Activated CD8-positive, alpha-beta T cell treated with anti-CD3 and anti-CD28 coated beads for 36 hours (primary cell): ENCODE measurements around the gene SF3B1. TPM values are rescaled to one million over a fixed set of nuclear protein-coding genes. Genes with fewer than 3 reads are reported as not detected.
"Not testable (repeated sequence)": the region's sequence is repeated elsewhere in the genome, so short reads cannot be mapped to it uniquely, and the experiment has no call there.

ENCODE experiments used
- ATAC-seq: fragments of 200-7000 bp; cut with Tn5 transposase; one replicate; pipeline ENCODE4 v1.10.0; 2021; ENCODE audit warnings: mild to moderate bottlenecking, moderate library complexity
- CTCF ChIA-PET: fragments of 350-600 bp; sonication (Branson Sonifier 250); formaldehyde crosslinking; loops from one replicate; lab custom pipeline; 2021; ENCODE audit warnings: antibody characterized with exemption; lab: Charles Lee
- POLR2A ChIA-PET: fragments of 350-600 bp; sonication (Branson Sonifier 250); formaldehyde crosslinking; loops from one replicate; lab custom pipeline; 2021; ENCODE audit warnings: antibody characterized with exemption; lab: Charles Lee
- DNase-seq: peaks from one replicate; pipeline ENCODE4 v3.0.0-alpha.2; 2020
- H3K27ac Mint-ChIP-seq: one replicate; pipeline ENCODE4 v1.8.0; 2021; ENCODE audit warnings: mild to moderate bottlenecking, mixed read lengths
- H3K27me3 Mint-ChIP-seq: one replicate; pipeline ENCODE4 v1.8.0; 2021; ENCODE audit warnings: mixed read lengths
- H3K36me3 Mint-ChIP-seq: one replicate; pipeline ENCODE4 v1.8.0; 2021; ENCODE audit warnings: low read depth, mixed read lengths
- H3K4me1 Mint-ChIP-seq: one replicate; pipeline ENCODE4 v1.8.0; 2021; ENCODE audit warnings: low read depth, mixed read lengths
- H3K4me3 Mint-ChIP-seq: one replicate; pipeline ENCODE4 v1.8.0; 2021; ENCODE audit warnings: mild to moderate bottlenecking, moderate library complexity, mixed read lengths
- H3K9me3 Mint-ChIP-seq: one replicate; pipeline ENCODE4 v1.8.0; 2021; ENCODE audit warnings: mixed read lengths
- intact Hi-C: fragments of 100-400 bp; cut with micrococcal nuclease; formaldehyde crosslinking; loops from one replicate; pipeline ENCODE4 v1.10.0; 2022
- total RNA-seq, 2 experiments: library from RNA; stranded (reverse); gene quantifications; one replicate each; pipeline ENCODE4 v1.2.3, GENCODE V29; 2021
- TF ChIP-seq, protein P1 (sequence below): fragments of 200-600 bp; IDR thresholded peaks from one replicate; pipeline ENCODE4 v1.8.0; 2022; ENCODE audit warnings: antibody characterized with exemption, mild to moderate bottlenecking

SF3B1 gene
- total RNA-seq, 2 experiments from 2014 or later: 235 to 253 TPM

DNA sequence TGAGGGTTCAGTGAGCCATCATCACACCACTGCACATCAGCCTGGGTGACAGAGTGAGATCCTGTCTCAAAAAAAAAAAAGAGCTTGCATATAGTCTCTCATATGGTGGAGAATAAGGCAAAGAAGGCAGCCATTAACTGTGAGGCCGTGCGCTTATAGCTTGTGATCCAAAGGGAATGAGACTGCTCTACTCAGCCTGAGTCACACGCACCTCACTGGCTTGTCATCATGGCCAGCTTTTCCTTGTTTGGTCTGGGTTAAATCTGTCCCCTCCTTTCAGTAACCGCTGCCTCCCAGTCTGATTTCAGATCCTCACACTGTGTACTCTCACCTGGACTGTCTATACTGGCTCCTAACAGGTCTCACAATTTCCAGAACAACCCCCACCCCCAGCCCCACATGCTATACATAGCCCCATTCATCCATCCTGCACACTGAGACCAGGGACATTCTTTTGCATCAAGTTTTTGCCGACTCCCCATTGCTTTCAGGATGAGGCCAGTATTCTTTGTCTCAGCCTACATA lies 88.9 kb downstream of the SF3B1 start:
- TF ChIP-seq, protein P1, sequence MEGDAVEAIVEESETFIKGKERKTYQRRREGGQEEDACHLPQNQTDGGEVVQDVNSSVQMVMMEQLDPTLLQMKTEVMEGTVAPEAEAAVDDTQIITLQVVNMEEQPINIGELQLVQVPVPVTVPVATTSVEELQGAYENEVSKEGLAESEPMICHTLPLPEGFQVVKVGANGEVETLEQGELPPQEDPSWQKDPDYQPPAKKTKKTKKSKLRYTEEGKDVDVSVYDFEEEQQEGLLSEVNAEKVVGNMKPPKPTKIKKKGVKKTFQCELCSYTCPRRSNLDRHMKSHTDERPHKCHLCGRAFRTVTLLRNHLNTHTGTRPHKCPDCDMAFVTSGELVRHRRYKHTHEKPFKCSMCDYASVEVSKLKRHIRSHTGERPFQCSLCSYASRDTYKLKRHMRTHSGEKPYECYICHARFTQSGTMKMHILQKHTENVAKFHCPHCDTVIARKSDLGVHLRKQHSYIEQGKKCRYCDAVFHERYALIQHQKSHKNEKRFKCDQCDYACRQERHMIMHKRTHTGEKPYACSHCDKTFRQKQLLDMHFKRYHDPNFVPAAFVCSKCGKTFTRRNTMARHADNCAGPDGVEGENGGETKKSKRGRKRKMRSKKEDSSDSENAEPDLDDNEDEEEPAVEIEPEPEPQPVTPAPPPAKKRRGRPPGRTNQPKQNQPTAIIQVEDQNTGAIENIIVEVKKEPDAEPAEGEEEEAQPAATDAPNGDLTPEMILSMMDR: no peak
- H3K9me3 Mint-ChIP-seq: no peaks in the 10 kb centered on the region
- H3K4me1 Mint-ChIP-seq: peaks cover 12% of the 10 kb centered on the region
- ChIA-PET POLR2A (interaction anchor here (0.6 to 1.6 kb wide), 4 partner anchors 9 to 38 kb away, joined by 3 to 6 read pairs (median 3); no protein-coding TSS in a partner anchor), CTCF (interaction anchor here (0.8 to 1.6 kb wide), 3 partner anchors 10 to 232 kb away, joined by 3 read pairs; no protein-coding TSS in a partner anchor)
- intact Hi-C loops: no loop called here
- ATAC-seq (no peak), DNase-seq (no peak)
- no peaks in the 10 kb centered on the region for H3K36me3 Mint-ChIP-seq
- H3K4me3 Mint-ChIP-seq: no peak overlapping the region
- no peak overlapping the region for H3K27ac Mint-ChIP-seq
- H3K27me3 Mint-ChIP-seq: no peaks in the 10 kb centered on the region

DNA sequence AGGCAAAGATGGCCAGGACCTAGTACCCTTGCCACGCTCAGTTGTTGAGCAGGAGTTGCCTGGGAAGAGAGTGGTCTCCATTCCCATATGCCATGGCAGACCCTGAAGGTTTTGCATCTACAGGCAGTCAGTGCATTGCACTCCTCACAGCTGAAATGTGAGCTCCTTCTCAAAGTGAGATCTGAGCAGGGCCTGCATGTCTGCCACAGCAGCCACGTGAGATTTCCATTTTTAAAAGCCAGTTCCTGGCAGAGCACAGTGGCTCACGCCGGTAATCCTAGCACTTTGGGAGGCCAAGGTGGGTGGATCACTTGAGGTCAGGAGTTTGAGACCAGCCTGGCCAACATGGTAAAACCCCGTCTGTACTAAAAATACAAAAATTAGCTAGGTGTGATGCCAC lies 90.9 kb downstream of the SF3B1 start:
- ATAC-seq, H3K4me3 Mint-ChIP-seq, H3K36me3 Mint-ChIP-seq, DNase-seq, H3K27me3 Mint-ChIP-seq, H3K27ac Mint-ChIP-seq, H3K9me3 Mint-ChIP-seq, intact Hi-C loops: not testable (repeated sequence)
- CTCF ChIA-PET: interaction anchor here (0.6 to 1.4 kb wide), 2 partner anchors 14 to 15 kb away, joined by 3 to 4 read pairs; no protein-coding TSS in a partner anchor
- H3K4me1 Mint-ChIP-seq: peaks cover 17% of the 10 kb centered on the region
- POLR2A ChIA-PET: interaction anchor here (1.3 to 1.4 kb wide), 2 partner anchors 17 to 31 kb away, joined by 3 read pairs; no protein-coding TSS in a partner anchor

- TF ChIP-seq, protein P1: no peak
- POLR2A ChIA-PET: no interaction called here
- Mint-ChIP-seq H3K4me3 (no peak overlapping the region), H3K4me1 (peaks cover 15% of the 10 kb centered on the region), H3K27me3 (no peaks in the 10 kb centered on the region), H3K36me3 (no peaks in the 10 kb centered on the region), H3K27ac (no peak overlapping the region), H3K9me3 (no peaks in the 10 kb centered on the region)
- ATAC-seq (no peak), DNase-seq (no peak)
- intact Hi-C loops: no loop called here
- CTCF ChIA-PET: no interaction called here
Observed at GRCh38 chr2:197340591-197340990, 94.2 kb downstream of the SF3B1 start.

Other genes with a start within 250 kb of the SF3B1 start
- gene ANKRD44, start 124.2 kb downstream of the SF3B1 start, total RNA-seq: 100 to 1,000 TPM; 131 to 132 TPM
- gene COQ10B, start 18.5 kb upstream of the SF3B1 start, total RNA-seq: 10 to 100 TPM; 14.0 to 14.6 TPM
- 1,000 to 10,000 TPM; 1,034 to 1,051 TPM for gene HSPD1, start 64.8 kb upstream of the SF3B1 start, total RNA-seq
- gene HSPE1, start 65.4 kb upstream of the SF3B1 start, total RNA-seq: 100 to 1,000 TPM; 345 to 356 TPM
- 10 to 100 TPM; 15.1 to 15.9 TPM for gene MOB4, start 81.0 kb upstream of the SF3B1 start, total RNA-seq
- not detected for gene RFTN2, start 240.6 kb upstream of the SF3B1 start, total RNA-seq